ENCODE results near the gene TMPRSS3. TPM values are rescaled to one million over a fixed set of nuclear protein-coding genes. Genes with fewer than 3 reads are reported as not detected.

The TMPRSS3 gene
- total and polyA plus RNA-seq, 9 of the 15 experiments (the other 6 are each of a cell fraction or from before 2014, with no cell fraction given): 0.07 TPM; not detected in 8

DNA sequence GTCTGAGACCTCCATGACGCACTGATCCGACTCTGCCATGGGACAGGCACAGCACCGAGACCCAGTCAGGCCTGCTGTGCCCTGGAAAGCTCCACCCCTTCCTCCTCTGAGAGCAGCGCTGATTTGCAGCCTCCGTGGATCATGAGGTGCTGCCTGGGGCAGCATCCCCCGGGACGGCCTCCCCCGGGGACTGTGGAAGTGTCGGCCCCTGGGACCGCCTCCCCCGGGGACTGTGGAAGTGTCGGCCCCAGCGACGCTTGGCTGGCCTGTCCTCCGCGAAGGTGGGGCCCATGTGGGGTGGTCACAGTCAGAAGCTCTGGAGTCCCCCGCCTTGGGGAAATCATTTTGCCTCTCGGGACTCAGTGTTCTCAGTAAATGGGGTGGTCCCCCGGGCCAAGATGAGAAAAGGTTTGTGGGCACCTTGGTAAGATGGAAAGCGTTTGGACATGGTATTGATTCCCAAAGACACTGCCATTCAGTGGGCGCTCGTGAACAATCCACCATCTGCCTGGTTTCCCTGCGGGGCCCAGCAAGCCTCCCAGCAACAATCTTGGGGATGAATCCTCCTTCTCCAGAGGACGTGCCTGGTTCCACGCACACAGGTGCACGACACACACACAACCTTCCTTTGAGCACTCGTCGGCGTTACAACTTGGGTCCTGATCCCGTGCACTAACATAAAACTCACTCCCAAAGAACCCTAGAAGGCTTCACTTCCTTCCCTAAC, 48.1 kb downstream of the TMPRSS3 start:
- no peaks in the 10 kb centered on the region for H3K79me2 ChIP-seq (ENCODE audit: control insufficient read depth, insufficient read depth, low read length)
- intact Hi-C loops (cut with micrococcal nuclease): no loop called here
- H3K4me1 ChIP-seq (replicated peaks in 1 of 2; ENCODE audit: control insufficient read depth in 2 of 2, insufficient read depth in 2 of 2, low read length in 2 of 2): peaks cover 0 to 4% of the 10 kb centered on the region in 2 experiments; a peak in 1 of 5 replicates
- no peak overlapping the region for H3K4me3 ChIP-seq
- no TSS peak for BruUV-seq (replicated peaks)
- FAIRE-seq (no peak), ATAC-seq (no peak), DNase-seq (ENCODE audit: extremely low read depth in 1 of 4, low spot score in 3 of 4) (no peak)
- no peaks in the 10 kb centered on the region for H4K20me1 ChIP-seq (replicated peaks; ENCODE audit: control insufficient read depth, insufficient read depth, low read length)
- H3K9me3 ChIP-seq (replicated peaks; ENCODE audit: control insufficient read depth, insufficient read depth, low read depth, low read length): no peaks in the 10 kb centered on the region
- ChIA-PET CTCF (ENCODE audit: low intra/inter-chr PET ratio) (no interaction called here), POLR2A (no interaction called here)
- no peak for TF ChIP-seq ZNF124 (CRISPR knock-in tag; IDR thresholded peaks at IDR 0.05)
- TF ChIP-seq, protein P1, sequence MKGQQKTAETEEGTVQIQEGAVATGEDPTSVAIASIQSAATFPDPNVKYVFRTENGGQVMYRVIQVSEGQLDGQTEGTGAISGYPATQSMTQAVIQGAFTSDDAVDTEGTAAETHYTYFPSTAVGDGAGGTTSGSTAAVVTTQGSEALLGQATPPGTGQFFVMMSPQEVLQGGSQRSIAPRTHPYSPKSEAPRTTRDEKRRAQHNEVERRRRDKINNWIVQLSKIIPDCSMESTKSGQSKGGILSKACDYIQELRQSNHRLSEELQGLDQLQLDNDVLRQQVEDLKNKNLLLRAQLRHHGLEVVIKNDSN (CRISPR knock-in tag; IDR thresholded peaks at IDR 0.05): no peak
- no peak for TF ChIP-seq MEF2D (tag; conservative IDR thresholded peaks at IDR 0.05; ENCODE audit: low read depth)
- TF ChIP-seq BACH1 (tag; IDR thresholded peaks at IDR 0.05): no peak
- no peak for TF ChIP-seq RCOR1 (IDR thresholded peaks at IDR 0.05; ENCODE audit: borderline replicate concordance in 1 of 2, low read depth in 2 of 2, low read length in 2 of 2)
- TF ChIP-seq, protein P2, sequence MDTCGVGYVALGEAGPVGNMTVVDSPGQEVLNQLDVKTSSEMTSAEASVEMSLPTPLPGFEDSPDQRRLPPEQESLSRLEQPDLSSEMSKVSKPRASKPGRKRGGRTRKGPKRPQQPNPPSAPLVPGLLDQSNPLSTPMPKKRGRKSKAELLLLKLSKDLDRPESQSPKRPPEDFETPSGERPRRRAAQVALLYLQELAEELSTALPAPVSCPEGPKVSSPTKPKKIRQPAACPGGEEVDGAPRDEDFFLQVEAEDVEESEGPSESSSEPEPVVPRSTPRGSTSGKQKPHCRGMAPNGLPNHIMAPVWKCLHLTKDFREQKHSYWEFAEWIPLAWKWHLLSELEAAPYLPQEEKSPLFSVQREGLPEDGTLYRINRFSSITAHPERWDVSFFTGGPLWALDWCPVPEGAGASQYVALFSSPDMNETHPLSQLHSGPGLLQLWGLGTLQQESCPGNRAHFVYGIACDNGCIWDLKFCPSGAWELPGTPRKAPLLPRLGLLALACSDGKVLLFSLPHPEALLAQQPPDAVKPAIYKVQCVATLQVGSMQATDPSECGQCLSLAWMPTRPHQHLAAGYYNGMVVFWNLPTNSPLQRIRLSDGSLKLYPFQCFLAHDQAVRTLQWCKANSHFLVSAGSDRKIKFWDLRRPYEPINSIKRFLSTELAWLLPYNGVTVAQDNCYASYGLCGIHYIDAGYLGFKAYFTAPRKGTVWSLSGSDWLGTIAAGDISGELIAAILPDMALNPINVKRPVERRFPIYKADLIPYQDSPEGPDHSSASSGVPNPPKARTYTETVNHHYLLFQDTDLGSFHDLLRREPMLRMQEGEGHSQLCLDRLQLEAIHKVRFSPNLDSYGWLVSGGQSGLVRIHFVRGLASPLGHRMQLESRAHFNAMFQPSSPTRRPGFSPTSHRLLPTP (IDR thresholded peaks at IDR 0.05; ENCODE audit: borderline replicate concordance, extremely low read depth, insufficient read length): no peak
- no peak for TF ChIP-seq CTBP1 (IDR thresholded peaks at IDR 0.05; ENCODE audit: borderline replicate concordance)
- no peak for TF ChIP-seq SRSF9 (IDR thresholded peaks at IDR 0.05; ENCODE audit: borderline replicate concordance, low read depth, low read length)
- no peak for TF ChIP-seq CBFA2T2 (conservative IDR thresholded peaks at IDR 0.05)
- H2AFZ ChIP-seq (ENCODE audit: low read depth, low read length): no peak overlapping the region
- no peaks in the 10 kb centered on the region for H3K36me3 ChIP-seq (ENCODE audit: control insufficient read depth, insufficient read depth, low read length)
- H3K4me2 ChIP-seq (ENCODE audit: insufficient read depth, low read length): no peak overlapping the region
- no peak overlapping the region for H3K27ac ChIP-seq (ENCODE audit: extremely low read depth, low read depth, low read length)
- in situ Hi-C loops (cut with MboI): no loop called here
- H3K9me1 ChIP-seq (ENCODE audit: control insufficient read depth, insufficient read depth, low read length): no peaks in the 10 kb centered on the region
- H3K9ac ChIP-seq (ENCODE audit: insufficient read depth in 1 of 2, low read depth in 2 of 2, low read length in 2 of 2): no peak overlapping the region
- peaks cover 31 to 70% of the 10 kb centered on the region in 2 experiments for H3K27me3 ChIP-seq (ENCODE audit: control insufficient read depth in 2 of 2, insufficient read depth in 2 of 2, low read length in 2 of 2)
- under 1% methylated on average over 30 of the region's 30 CpGs for WGBS (ENCODE audit: insufficient coverage, low coverage, missing lambda C conversion rate)
